Glomerular visceral epithelial cell (primary cell): ENCODE results near the gene TCF12.

ENCODE experiments used
- DNase-seq: peaks from one replicate; pipeline ENCODE4 v3.0.0-alpha.2; 2016; ENCODE audit errors: extremely low spot score

TCF12 gene

GRCh38 chr15:57253082-57253481, 334.6 kb downstream of the TCF12 start:
- no peak for DNase-seq

DNA sequence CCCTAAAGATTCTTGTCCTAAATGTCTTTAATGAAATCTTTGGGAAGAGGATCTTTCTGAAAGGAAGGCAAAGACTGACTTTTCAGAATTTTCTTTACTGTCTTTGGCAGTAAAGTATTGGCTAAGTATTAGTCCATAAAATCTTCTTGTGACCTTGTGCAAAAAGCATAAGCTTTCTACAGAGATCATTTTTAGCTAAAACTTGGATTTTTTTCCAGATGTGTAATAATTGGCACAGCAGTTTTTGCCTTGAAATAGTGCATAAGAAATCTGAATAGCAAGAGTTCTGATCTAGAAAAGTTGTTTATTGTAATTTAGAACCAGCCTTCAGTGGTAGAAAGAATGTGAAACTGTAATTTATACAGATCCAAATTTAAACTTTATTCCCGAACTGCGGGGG, 335.1 kb downstream of the TCF12 start:
- DNase-seq: no peak

DNA sequence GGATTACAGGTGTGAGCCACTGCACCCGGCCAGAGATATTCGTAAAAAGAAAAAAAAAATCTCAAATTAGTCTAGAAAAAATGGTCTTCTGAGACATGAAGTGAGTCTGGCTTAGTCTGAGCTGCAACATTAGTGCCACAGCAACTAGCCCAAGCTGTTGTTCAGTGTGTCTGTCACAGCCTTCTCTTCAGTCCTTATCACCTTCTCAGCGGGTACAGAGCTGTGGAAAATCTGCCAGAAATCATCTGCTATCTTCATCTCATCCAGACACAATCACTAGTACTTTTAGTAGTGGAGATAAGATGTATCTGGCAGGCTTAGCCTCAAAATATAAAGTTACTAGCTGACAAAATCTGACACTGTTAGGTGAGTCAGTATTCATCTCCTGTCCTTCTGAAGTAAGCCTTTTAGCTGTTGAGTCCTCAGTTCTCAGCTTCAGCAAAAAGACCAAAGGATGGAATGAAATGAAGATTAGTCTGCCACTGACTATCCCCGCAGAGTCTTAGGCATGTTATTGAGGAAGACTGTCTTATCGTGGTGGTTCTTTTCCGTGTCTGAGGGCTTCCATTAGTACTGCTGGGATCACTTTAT, 337.4 kb downstream of the TCF12 start:
- no peak for DNase-seq

GRCh38 chr15:57256939-57257338, 338.5 kb downstream of the TCF12 start:
- no peak for DNase-seq

DNA sequence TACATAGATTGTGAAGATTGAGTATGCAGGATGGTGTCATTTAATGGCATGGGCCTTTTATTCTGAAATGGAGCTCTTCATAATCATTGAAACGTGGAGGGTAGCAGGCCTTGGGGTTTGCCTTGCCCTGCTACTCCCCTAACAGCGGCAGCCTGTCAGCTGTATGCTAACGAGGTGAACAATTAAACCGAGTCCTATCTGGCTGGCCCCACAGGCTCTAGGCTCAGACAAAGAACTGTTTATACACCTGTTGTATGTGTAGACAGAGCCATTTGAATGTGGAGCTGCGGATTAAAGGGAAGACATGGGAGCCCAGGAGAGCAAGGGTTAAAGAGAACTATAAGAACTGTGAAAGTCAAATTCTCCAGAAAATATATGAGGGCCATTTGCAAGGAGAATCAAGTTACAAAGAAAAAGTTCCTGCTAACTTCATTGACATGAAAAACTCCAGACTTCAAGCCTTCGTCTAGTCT, 341.2 kb downstream of the TCF12 start:
- no peak for DNase-seq

DNA sequence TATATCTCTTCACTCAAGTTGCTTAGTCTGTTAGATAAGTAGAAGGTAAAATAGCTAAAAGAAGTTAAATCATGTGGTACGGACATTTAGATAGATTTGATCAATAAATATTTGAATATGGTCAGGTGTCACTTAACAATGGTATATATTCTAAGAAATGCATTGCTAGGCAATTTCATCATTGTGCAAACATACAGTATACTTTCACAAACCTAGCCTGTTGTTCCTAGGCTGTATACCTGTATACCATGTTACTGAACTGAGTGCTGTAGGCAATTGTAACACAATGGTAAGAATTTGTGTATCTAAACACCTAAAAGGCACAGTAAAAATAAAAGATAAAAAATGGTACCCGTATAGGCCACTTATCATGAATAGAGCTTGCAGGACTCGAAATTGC, 345.1 kb downstream of the TCF12 start:
- no peak for DNase-seq

DNA sequence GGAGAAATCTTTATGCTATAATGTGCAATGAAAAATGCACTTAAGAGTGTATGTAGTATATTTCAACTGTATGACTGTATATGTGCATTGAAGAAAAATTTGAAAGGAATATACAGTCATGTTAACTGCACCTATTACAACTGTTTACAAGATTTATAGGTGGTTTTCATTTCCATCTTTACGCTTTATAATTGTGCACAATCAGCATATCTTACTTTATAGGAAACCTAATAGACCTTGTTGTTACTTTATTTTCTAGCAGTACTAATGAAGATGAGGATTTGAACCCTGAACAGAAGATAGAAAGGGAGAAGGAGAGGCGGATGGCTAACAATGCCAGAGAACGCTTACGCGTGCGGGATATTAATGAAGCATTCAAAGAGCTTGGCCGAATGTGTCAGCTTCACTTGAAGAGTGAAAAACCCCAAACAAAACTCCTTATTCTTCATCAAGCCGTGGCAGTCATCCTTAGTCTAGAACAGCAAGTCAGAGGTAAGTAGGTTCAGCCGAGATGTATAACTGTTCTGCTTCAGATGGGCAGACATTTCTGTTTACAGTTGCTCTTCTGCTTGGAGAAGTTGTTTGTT, 354.4 kb downstream of the TCF12 start:
- DNase-seq: no peak

GRCh38 chr15:57273402-57273801, 355.0 kb downstream of the TCF12 start:
- no peak for DNase-seq

DNA sequence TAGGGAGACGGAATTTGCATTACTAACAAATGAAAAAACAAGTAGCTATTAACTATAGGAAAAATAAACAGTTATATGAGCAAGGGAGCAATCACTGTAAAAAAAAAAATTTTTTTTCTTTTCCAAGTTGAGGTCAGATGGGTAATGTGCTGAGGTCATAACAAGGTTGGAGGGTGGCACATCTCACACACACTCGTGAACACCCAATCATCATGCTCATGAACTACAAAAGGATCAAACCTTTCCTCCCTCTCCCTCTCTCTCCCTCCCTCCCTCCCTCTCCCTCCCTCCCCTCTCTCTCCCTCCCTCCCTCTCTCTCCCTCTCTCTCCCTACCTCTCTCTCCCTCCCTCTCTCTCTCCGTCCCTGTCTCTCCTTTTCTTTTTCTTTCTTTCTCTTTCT, 360.0 kb downstream of the TCF12 start:
- DNase-seq: no peak

- DNase-seq: no peak
These were observed 362.0 kb downstream of the TCF12 start for GRCh38 chr15:57280464-57280863.

DNA sequence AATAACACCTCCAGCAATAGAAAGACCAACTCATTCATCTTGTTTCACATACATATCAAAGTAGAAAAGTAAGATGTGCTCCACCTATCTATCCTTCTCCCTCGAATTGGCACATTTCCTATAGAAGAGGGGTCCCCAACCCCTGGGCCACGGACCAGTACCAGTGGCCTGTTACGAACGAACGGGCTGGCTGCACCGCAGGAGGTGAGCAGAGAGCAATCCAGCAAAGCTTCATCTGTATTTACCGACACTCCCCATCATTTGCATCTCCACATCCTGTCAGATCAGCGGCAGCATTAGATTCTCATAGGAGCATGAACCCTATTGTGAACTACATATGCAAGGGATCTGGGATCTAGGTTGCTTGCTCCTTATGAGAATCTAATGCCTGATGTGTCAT, 362.9 kb downstream of the TCF12 start:
- DNase-seq: no peak

DNA sequence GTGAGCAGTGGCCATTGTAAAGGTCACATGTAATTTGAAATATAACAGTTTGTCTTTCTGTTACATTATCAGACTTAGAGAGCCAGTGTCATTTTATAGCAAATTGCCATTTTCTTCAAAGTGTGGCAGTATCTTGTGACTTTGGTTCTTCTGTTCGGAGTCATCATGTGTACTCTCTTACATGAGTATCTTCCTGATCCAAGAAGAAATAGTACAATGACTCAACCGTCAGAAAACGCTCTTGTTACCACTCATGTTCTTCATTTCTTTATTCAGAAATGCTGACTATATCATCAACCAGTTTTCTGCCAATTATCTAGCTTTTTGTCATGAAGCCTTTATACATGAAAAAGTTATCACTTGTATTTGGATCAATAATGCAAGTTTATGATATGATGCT, 364.2 kb downstream of the TCF12 start:
- no peak for DNase-seq

DNA sequence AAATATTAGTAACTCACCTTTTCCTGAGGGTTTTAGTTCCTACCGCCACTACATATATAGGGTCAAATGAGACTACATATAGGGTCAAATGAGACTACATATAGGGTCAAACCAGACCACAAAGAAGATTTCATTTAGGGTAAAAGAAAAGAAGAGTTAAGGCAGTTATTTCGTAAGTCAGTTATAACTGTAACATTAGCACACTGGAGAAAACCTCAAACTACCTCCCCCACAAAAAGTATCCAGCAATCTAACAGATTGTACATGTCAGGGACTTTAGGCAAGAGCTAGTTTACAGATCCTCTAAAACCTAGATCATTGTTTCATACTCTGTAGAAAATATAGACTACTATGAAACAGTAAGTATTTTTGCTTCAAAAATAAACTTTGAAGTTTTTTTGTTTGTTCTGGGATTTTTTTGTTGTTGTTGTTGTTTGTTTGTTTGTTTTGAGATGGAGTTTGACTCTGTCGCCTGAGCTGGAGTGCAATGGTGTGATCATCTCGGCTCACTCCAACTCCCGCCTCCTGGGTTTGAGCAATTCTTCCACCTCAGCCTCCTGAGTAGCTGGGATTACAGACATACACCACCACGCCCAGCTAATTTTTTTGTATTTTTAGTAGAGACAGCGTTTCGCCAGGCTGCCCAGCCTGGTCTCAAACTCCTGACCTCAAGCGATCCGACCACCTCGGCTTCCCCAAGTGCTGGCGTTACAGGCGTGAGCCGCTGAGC, 365.5 kb downstream of the TCF12 start:
- no peak for DNase-seq

- no peak for DNase-seq
These were observed 366.1 kb downstream of the TCF12 start for GRCh38 chr15:57284535-57284934.

- DNase-seq: peak; percentile 26
These were observed 366.9 kb downstream of the TCF12 start for GRCh38 chr15:57285386-57285785.

- no peak for DNase-seq
These were observed 368.1 kb downstream of the TCF12 start for GRCh38 chr15:57286446-57287122.

- no peak for DNase-seq
These were observed 368.7 kb downstream of the TCF12 start for GRCh38 chr15:57287123-57287521.

DNA sequence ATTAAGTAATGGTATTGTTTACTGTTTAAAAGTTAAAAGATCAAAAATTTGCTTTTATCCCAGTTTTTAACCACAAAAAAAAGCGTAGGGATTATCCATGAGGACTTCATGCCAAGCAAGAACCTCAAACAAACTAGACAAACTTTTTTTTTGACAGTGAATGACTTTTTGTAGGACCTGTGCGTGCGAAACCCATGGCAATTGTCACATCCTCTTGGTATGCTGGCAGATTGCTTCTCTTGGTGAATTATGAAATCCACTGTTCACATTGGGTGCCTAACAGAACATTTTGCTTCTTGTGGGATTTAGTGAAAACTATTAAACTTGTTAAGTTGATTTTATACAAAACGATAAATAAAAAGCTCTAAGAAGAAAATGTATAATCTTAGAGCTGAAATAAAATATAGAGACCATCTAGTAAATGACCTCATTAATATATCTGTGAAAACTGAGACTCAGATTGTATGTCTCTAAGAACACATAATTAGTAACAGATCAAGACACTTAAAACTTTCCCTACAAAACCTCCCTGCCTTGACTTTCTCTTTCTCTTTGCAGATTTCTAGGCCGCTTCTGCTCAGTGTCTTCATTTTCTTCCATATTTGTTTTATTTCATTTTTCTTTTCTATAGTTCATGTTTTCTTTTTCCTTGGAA, 370.6 kb downstream of the TCF12 start:
- no peak for DNase-seq

- no peak for DNase-seq
These were observed 371.7 kb downstream of the TCF12 start for GRCh38 chr15:57290187-57290586.

GRCh38 chr15:57290826-57291225, 372.4 kb downstream of the TCF12 start:
- DNase-seq: no peak

DNA sequence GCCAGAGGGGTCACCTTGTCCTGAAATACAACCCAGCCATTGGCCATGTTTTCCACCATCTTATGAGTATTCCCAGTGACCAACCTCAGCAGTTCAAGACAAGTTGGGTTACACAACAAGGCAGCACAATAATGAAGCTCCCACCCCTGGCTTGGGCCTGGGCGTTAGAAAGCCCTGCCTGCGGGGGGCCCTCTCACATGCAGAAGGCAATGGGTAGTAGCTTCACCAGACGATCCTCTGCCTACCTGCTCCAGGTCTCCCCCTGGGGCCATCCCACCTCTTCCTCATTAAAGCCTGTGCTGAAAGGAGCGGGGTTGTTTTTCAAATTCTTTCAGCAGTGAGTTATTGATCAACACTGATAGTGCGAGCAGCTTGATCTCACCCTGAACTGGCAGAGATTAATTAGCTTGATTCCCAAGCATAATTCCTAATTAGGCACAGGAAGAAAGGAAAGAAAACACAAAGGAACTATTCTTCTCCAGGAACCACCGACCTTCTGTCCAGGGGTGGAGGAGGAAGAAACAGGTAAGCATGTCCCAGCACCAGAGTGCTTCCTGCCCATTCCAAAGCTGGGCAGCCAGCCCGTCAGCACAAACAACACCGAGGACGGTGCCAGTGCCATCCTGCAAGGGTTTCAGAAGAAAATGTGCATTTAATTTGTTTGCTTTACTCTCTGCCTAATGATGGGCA, 378.2 kb downstream of the TCF12 start:
- DNase-seq: no peak

- no peak for DNase-seq
These were observed 378.7 kb downstream of the TCF12 start for GRCh38 chr15:57297163-57297593.
